ENCODE measurements around the gene RAD51B.

Gene RAD51B

DNA sequence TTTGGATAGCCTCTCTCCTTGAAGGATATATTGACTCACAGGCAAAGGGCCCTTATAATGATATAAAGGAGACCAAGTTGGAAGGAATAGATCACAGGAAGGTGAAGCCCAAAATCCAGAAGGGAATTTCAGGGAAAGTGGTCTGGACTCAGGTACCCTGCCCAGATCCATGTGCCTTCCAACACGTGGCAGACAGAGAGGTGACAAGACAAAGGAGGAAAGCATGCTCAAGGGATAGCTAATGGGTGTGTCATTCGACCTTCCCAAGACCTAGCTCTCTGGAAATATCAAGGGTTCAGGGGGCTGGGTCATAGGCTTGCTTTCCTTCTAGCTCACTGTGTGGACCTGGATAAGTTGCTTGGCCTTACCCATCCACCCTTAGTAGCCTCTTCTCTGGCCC is 759.0 kb downstream of the RAD51B start:
- H3K4me3 ChIP-seq (replicated peaks; ENCODE audit: low read depth, low read length) = no peak overlapping the region
- no peak for DNase-seq (ENCODE audit: low read depth)
- TF ChIP-seq, protein P1, sequence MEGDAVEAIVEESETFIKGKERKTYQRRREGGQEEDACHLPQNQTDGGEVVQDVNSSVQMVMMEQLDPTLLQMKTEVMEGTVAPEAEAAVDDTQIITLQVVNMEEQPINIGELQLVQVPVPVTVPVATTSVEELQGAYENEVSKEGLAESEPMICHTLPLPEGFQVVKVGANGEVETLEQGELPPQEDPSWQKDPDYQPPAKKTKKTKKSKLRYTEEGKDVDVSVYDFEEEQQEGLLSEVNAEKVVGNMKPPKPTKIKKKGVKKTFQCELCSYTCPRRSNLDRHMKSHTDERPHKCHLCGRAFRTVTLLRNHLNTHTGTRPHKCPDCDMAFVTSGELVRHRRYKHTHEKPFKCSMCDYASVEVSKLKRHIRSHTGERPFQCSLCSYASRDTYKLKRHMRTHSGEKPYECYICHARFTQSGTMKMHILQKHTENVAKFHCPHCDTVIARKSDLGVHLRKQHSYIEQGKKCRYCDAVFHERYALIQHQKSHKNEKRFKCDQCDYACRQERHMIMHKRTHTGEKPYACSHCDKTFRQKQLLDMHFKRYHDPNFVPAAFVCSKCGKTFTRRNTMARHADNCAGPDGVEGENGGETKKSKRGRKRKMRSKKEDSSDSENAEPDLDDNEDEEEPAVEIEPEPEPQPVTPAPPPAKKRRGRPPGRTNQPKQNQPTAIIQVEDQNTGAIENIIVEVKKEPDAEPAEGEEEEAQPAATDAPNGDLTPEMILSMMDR (IDR thresholded peaks at IDR 0.05; ENCODE audit: low read length, missing control alignments) = no peak

DNA sequence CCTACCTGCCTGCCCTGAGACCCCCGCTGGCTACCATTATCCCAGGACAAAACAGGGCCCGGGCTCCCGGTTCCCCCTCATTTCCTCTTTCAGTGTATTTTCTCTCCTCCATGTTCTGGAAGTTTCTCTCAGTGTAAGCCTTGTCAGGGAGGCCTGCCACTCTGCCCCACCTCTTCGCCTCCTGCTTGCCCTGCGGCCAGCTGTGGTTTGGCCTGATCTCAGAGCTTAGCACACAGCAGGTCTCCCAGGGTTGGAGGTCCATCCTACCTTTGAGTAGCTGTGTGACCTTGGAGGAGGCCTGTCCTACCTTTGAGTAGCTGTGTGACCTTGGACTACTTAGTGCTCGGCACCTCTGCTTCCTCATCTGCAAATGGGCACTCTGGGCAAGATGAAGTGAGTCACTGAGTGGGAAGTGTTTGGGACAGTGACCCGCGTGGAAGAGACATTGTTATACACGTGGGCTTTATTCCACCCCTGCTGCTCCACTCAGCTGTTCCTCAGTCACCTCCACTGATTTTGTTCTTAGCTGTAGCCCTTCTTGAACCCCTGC is 760.6 kb downstream of the RAD51B start:
- TF ChIP-seq, protein P1 (IDR thresholded peaks at IDR 0.05; ENCODE audit: low read length, missing control alignments) = no peak
- no peak for DNase-seq (ENCODE audit: low read depth)
- H3K4me3 ChIP-seq (replicated peaks; ENCODE audit: low read depth, low read length) = no peak overlapping the region

DNA sequence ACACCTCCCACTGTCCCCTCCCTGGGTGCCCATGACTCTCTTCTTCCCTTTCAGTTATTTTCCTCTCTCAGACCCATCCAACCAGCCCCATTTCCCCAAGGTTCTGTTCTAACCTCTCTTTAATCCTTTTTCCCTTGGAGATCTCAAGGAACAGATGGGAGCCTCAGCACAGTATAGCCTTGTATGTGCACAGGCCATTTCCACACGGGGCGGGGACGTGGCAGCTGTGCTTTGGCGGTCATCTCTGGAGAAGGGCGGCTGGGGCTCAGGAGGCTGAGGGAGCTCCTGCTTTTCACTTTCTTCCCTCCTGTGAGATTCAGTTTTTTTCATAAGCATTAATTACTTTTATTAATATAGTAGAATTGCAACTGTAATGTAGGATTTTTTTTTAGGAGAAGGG is 761.1 kb downstream of the RAD51B start:
- TF ChIP-seq, protein P1 (IDR thresholded peaks at IDR 0.05; ENCODE audit: low read length, missing control alignments) = no peak
- no peak for DNase-seq (ENCODE audit: low read depth)
- no peak overlapping the region for H3K4me3 ChIP-seq (replicated peaks; ENCODE audit: low read depth, low read length)

DNA sequence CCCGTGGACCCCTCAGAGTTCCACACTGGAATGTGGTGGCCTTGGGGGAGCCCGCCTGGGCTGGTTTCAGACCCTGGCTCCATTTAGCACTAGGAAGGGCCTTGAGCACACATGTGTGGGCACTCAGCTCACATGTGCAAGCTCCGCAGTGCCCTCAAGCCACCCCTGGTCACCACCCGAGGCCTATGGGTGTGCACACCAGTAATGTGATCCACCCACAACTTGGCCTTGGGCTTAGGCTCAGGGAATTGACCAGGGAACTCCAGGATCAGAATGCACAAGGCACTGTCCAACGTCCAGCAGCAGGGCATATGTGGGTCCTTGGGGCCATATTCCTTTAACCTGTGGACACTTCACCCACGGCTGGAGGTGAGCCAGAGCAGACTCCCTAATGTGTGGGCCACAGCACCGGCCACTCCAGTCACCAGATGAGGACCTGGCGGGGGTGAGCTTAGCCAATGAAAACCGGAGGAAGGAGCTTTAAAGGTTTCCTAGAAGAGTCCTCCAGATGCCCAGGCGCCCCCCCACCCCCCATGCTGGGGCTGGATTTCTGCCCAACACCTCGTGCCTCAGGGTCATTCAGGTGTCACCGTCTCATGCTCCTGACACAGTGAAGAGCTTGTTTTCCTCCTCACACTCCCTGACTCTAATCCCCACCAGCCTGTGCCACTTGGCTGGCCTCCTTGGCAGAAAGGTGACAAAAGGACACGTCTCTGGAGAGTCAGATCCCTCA is 764.1 kb downstream of the RAD51B start:
- no peak overlapping the region for H3K4me3 ChIP-seq (replicated peaks; ENCODE audit: low read depth, low read length)
- no peak for DNase-seq (ENCODE audit: low read depth)
- TF ChIP-seq, protein P1 (IDR thresholded peaks at IDR 0.05; ENCODE audit: low read length, missing control alignments) = no peak

DNA sequence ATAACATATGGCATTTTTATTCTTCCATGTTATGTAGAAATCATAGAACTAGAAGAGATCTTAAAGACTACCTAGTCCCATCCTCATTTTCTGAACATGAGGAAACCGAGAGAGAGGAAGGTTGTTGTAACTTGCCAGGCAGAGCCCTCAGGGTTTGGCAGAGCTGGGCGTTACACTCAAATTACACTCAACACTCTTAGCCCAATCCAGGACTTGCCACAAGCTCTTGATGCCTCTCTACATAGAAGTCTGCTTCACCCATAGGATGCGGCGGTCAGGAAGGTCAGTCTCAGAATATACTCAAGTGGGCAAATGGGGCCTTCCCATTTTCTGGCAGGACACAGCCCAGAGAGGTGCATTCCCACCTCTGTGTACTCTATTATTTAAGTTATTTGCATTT is 765.2 kb downstream of the RAD51B start:
- DNase-seq (ENCODE audit: low read depth) = no peak
- no peak overlapping the region for H3K4me3 ChIP-seq (replicated peaks; ENCODE audit: low read depth, low read length)
- TF ChIP-seq, protein P1 (IDR thresholded peaks at IDR 0.05; ENCODE audit: low read length, missing control alignments) = no peak

DNA sequence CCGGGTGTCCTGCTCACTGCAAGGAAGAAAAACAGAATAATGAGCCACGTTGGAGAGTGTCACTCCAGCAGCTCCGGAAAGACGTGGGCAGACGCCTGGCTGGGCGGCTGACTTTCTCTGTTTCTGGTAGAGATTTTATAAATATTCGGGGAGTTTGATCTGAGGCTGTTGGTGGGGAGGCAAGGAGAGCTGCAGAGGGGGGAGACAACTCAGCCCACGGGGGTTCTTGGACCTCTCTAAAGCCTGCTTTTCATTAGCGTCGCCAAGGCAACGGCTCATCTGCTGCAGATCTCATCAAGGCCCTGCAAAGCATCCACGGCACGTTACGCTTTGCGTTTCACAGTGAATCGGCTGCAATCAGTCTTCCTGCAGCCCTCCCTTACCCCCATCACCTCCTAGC is 766.1 kb downstream of the RAD51B start:
- peak; percentile 38 for DNase-seq (ENCODE audit: low read depth)
- TF ChIP-seq, protein P1 (IDR thresholded peaks at IDR 0.05; ENCODE audit: low read length, missing control alignments) = no peak
- H3K4me3 ChIP-seq (replicated peaks; ENCODE audit: low read depth, low read length) = no peak overlapping the region
